SK-N-SH (cell line): Measurements from ENCODE around the gene SLC22A13. TPM values are rescaled to one million over a fixed set of nuclear protein-coding genes. Genes with fewer than 3 reads are reported as not detected.

ENCODE experiments used
- CTCF ChIA-PET: fragments of 300-600, 350-600 bp; formaldehyde crosslinking; extraction: SDS; loops from one replicate; lab custom pipeline; 2021; lab: Yijun Ruan, JAX
- POLR2A ChIA-PET: fragments of 350-600 bp; sonication (Branson Sonifier 250); formaldehyde crosslinking; extraction: SDS; loops from one replicate; lab custom pipeline; 2020; ENCODE audit warnings: antibody characterized with exemption, inconsistent platforms; lab: Yijun Ruan, JAX
- DNase-seq: peaks from one replicate; pipeline ENCODE4 v3.0.0; 2012
- H2AFZ ChIP-seq: fragments of 200-600 bp; sonication (generic); 2 replicates; pipeline ENCODE4 v1.8.1; 2016; ENCODE audit warnings: antibody characterized with exemption, mild to moderate bottlenecking, low read depth
- H3F3A ChIP-seq: fragments of 200-600 bp; sonication (generic); replicated peaks from 2 replicates; pipeline ENCODE3; 2016; ENCODE audit warnings: antibody characterized with exemption, mild to moderate bottlenecking; ENCODE audit not compliant: insufficient read depth
- H3K27ac ChIP-seq, 2 experiments: fragments of 200-500 bp in 1 of 2; fragments of 200-600 bp in 1 of 2; sonication (Bioruptor generic) in 1 of 2; sonication (generic), shearing (Covaris generic) in 1 of 2; 2 replicates each; pipeline versions ENCODE4 v1.5.1 to v1.6.1; 2014 to 2016; ENCODE audit warnings: low read depth in 2 of 2, inconsistent platforms in 1 of 2, low read length in 1 of 2, mild to moderate bottlenecking in 1 of 2, mixed read lengths in 1 of 2
- H3K27me3 ChIP-seq: fragments of 200-600 bp; sonication (generic), shearing (Covaris generic); 2 replicates; pipeline ENCODE4 v1.6.1; 2016; ENCODE audit warnings: mixed run types; ENCODE audit not compliant: insufficient read depth
- H3K36me3 ChIP-seq, 2 experiments: fragments of 200-500 bp in 1 of 2; fragments of 200-600 bp in 1 of 2; sonication (Bioruptor generic) in 1 of 2; sonication (generic) in 1 of 2; replicated peaks in 1 of 2; 2 replicates each; pipeline versions ENCODE3 to v1.5.1; 2014 to 2016; ENCODE audit warnings: low read length in 1 of 2, mild to moderate bottlenecking in 1 of 2; ENCODE audit not compliant: insufficient read depth in 2 of 2, control insufficient read depth in 1 of 2
- H3K4me1 ChIP-seq, 2 experiments: fragments of 200-500 bp in 1 of 2; fragments of 200-600 bp in 1 of 2; sonication (Bioruptor generic) in 1 of 2; sonication (generic), shearing (Covaris generic) in 1 of 2; 2 replicates each; pipeline versions ENCODE4 v1.5.1 to v1.6.1; 2014 to 2016; ENCODE audit warnings: low read depth in 1 of 2, low read length in 1 of 2, mixed run types in 1 of 2; ENCODE audit not compliant: insufficient read depth in 2 of 2, control insufficient read depth in 1 of 2
- H3K4me2 ChIP-seq: fragments of 200-600 bp; sonication (generic), shearing (Covaris generic); 2 replicates; pipeline ENCODE4 v1.6.1; 2017; ENCODE audit warnings: mixed run types
- H3K4me3 ChIP-seq, 2 experiments: fragments of 200-500 bp in 1 of 2; fragments of 200-600 bp in 1 of 2; sonication (Bioruptor generic) in 1 of 2; sonication (generic), shearing (Covaris generic) in 1 of 2; 2 replicates each; pipeline versions ENCODE4 v1.5.1 to v1.8.1; 2014 to 2016; ENCODE audit warnings: low read depth in 2 of 2, inconsistent platforms in 1 of 2, low read length in 1 of 2, mild to moderate bottlenecking in 1 of 2, mixed read lengths in 1 of 2, moderate library complexity in 1 of 2
- H3K79me2 ChIP-seq: fragments of 200-600 bp; sonication (generic); 2 replicates; pipeline ENCODE4 v1.8.1; 2017; ENCODE audit warnings: mild to moderate bottlenecking; ENCODE audit not compliant: insufficient read depth
- H3K9ac ChIP-seq: fragments of 200-600 bp; sonication (generic); 2 replicates; pipeline ENCODE4 v1.6.1; 2017; ENCODE audit warnings: mixed run types
- H3K9me2 ChIP-seq: fragments of 200-600 bp; sonication (generic); 2 replicates; pipeline ENCODE4 v1.6.1; 2017; ENCODE audit warnings: mixed run types
- H3K9me3 ChIP-seq: fragments of 200-600 bp; sonication (generic); 2 replicates; pipeline ENCODE4 v1.6.1; 2017; ENCODE audit warnings: mixed run types, mild to moderate bottlenecking, moderate library complexity
- H4K20me1 ChIP-seq: fragments of 200-600 bp; sonication (generic); 2 replicates; pipeline ENCODE4 v1.6.1; 2017; ENCODE audit warnings: mild to moderate bottlenecking, mixed run types; ENCODE audit not compliant: insufficient read depth
- CHD2 ChIP-seq: fragments of 150-350 bp; IDR thresholded peaks from 2 replicates; pipeline ENCODE4 v1.6.1; 2018; ENCODE audit warnings: low read length; ENCODE audit not compliant: partially characterized antibody
- ELF1 ChIP-seq: IDR thresholded peaks from 2 replicates; pipeline ENCODE4 v1.4.0; 2012
- EP300 ChIP-seq, 2 experiments: IDR thresholded peaks; 2 replicates each; pipeline versions ENCODE4 v1.4.0 to v1.6.1; 2012; ENCODE audit warnings: borderline replicate concordance in 1 of 2, low read depth in 1 of 2, low read length in 1 of 2
- FOSL2 ChIP-seq: IDR thresholded peaks from 2 replicates; pipeline ENCODE4 v1.4.0; 2012; ENCODE audit warnings: low read depth, mild to moderate bottlenecking, moderate library complexity, borderline replicate concordance
- FOXM1 ChIP-seq: IDR thresholded peaks from 2 replicates; pipeline ENCODE4 v1.4.0; 2012; ENCODE audit warnings: low read depth, mild to moderate bottlenecking
- GABPA ChIP-seq: IDR thresholded peaks from 2 replicates; pipeline ENCODE4 v1.4.0; 2012; ENCODE audit warnings: low read depth, mild to moderate bottlenecking
- JUND ChIP-seq: IDR thresholded peaks from 2 replicates; pipeline ENCODE4 v1.4.0; 2012
- MEF2A ChIP-seq: IDR thresholded peaks from 2 replicates; pipeline ENCODE4 v1.4.0; 2012; ENCODE audit warnings: low read depth, borderline replicate concordance
- NFIC ChIP-seq: IDR thresholded peaks from 2 replicates; pipeline ENCODE4 v1.4.0; 2012; ENCODE audit warnings: borderline replicate concordance
- NRF1 ChIP-seq: IDR thresholded peaks from 2 replicates; pipeline ENCODE4 v1.6.1; 2012; ENCODE audit warnings: low read depth, mild to moderate bottlenecking, low read length
- REST ChIP-seq: IDR thresholded peaks from 2 replicates; pipeline ENCODE4 v1.6.1; 2012; ENCODE audit warnings: mild to moderate bottlenecking, low read depth, low read length, moderate library complexity
- RXRA ChIP-seq: IDR thresholded peaks from 2 replicates; pipeline ENCODE4 v1.4.0; 2012; ENCODE audit warnings: low read depth, mild to moderate bottlenecking, borderline replicate concordance
- SMC3 ChIP-seq: IDR thresholded peaks from 2 replicates; pipeline ENCODE4 v1.6.1; 2012; ENCODE audit warnings: low read depth, low read length, improper control_type of control experiment
- TCF12 ChIP-seq: IDR thresholded peaks from 2 replicates; pipeline ENCODE4 v1.4.0; 2012
- USF1 ChIP-seq: IDR thresholded peaks from 2 replicates; pipeline ENCODE4 v1.4.0; 2012; ENCODE audit warnings: low read depth, borderline replicate concordance
- USF2 ChIP-seq: fragments of 150-350 bp; IDR thresholded peaks from 2 replicates; pipeline ENCODE4 v1.6.1; 2017; ENCODE audit warnings: antibody characterized with exemption, low read length, low read depth, borderline replicate concordance
- WGBS: methylation state at CpG from one replicate; pipeline ENCODE4 v1.1.6; 2017; ENCODE audit warnings: low lambda C conversion rate; 5-methylcytosine and 5-hydroxymethylcytosine counted together
- polyA plus RNA-seq, 3 experiments: library from polyadenylated mRNA; depleted of rRNA; stranded (reverse); fragments of >200 nt; gene quantifications; 2 replicates each; pipeline ENCODE4 v1.2.3, GENCODE V29; 2012
- TF ChIP-seq, protein P1 (sequence below): fragments of 150-350 bp; IDR thresholded peaks from 2 replicates; pipeline ENCODE4 v1.6.1; 2016; ENCODE audit warnings: mild to moderate bottlenecking, low read depth, low read length

Gene SLC22A13
- polyA plus RNA-seq, 1 of the 3 experiments (the other 2 are of a cell fraction), result 0.08 TPM

DNA sequence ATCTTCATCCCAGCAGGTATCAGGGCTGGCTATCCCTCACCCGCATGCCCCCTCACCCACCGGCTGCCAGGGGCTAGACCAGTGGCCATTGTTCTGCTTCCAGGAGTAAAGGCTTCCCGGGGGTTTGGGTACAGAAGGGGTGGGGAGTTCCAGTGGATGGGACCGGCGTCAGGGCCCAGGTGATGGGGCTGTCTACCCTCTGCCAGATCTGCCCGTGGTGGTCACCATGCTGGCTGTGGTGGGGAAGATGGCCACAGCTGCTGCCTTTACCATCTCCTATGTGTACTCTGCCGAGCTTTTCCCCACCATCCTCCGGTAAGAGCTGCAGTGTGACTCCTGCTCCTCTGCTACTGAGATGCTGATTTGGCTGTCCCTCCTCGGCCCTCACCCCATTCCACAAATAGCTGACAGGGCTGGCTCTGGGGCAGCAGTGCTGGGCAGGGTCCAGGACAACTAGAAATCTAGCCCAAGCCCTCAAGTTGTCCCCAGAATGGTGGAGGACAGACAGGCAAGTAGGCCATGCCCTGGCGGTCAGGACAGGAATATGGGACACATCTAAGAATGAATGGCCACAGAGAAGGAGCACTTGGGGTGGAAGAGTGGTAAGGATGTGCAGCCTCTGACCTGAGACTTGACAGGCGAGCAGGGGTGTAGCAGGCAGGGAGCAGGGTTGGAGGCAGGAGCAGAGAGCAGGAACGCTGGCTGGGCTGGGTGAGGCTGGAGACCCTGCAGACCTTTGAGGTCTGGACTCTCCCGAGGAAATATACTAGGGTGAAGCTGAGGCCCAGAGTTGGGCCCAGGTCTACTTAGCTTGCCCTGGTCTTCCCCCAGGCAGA lies 10.7 kb downstream of the SLC22A13 start:
- no peak for DNase-seq
- no peak overlapping the region for H3K4me2 ChIP-seq
- H3K27me3 ChIP-seq, result no peaks in the 10 kb centered on the region
- H3K4me1 ChIP-seq, result no peaks in the 10 kb centered on the region
- ChIA-PET POLR2A (no interaction called here), CTCF (no interaction called here)
- 77% methylated on average over 7 of the region's 13 CpGs for WGBS
- no peak overlapping the region for H3K4me3 ChIP-seq
- H3K9me3 ChIP-seq, result no peaks in the 10 kb centered on the region
- H3K79me2 ChIP-seq, result no peaks in the 10 kb centered on the region
- TF ChIP-seq JUND (no peak), FOSL2 (no peak), RXRA (no peak), CHD2 (no peak), GABPA (no peak), USF1 (no peak)
- no peak overlapping the region for H2AFZ ChIP-seq
- H3K36me3 ChIP-seq, result peaks cover 0 to 8% of the 10 kb centered on the region in 2 experiments
- H3K27ac ChIP-seq, result no peak overlapping the region
- no peaks in the 10 kb centered on the region for H4K20me1 ChIP-seq
- H3K9ac ChIP-seq, result no peak overlapping the region
- no peaks in the 10 kb centered on the region for H3F3A ChIP-seq
- H3K9me2 ChIP-seq, result no peaks in the 10 kb centered on the region

GRCh38 chr3:38276917-38277630 lies 11.5 kb downstream of the SLC22A13 start:
- POLR2A ChIA-PET, result no interaction called here
- Histone ChIP-seq H3K4me1 (no peaks in the 10 kb centered on the region), H3K9me2 (no peaks in the 10 kb centered on the region), H3K9ac (no peak overlapping the region), H3K9me3 (no peaks in the 10 kb centered on the region), H3K27me3 (no peaks in the 10 kb centered on the region), H3K4me2 (no peak overlapping the region), H3K4me3 (no peak overlapping the region), H3K27ac (no peak overlapping the region), H3K79me2 (no peaks in the 10 kb centered on the region), H4K20me1 (no peaks in the 10 kb centered on the region), H3F3A (no peaks in the 10 kb centered on the region), H2AFZ (no peak overlapping the region), H3K36me3 (peaks cover 0 to 8% of the 10 kb centered on the region in 2 experiments)
- DNase-seq, result no peak
- no peak for TF ChIP-seq EP300 (IDR thresholded peaks at IDR 0.05; ENCODE audit: borderline replicate concordance in 1 of 2, low read depth in 1 of 2, low read length in 1 of 2)
- TF ChIP-seq NRF1, result no peak
- TF ChIP-seq SMC3, result no peak
- no peak for TF ChIP-seq MEF2A
- TF ChIP-seq USF2, result no peak
- no peak for TF ChIP-seq JUND
- TF ChIP-seq GABPA, result no peak
- TF ChIP-seq NFIC, result no peak
- no peak for TF ChIP-seq ELF1
- TF ChIP-seq REST, result no peak
- no peak for TF ChIP-seq FOXM1
- TF ChIP-seq, protein P1, sequence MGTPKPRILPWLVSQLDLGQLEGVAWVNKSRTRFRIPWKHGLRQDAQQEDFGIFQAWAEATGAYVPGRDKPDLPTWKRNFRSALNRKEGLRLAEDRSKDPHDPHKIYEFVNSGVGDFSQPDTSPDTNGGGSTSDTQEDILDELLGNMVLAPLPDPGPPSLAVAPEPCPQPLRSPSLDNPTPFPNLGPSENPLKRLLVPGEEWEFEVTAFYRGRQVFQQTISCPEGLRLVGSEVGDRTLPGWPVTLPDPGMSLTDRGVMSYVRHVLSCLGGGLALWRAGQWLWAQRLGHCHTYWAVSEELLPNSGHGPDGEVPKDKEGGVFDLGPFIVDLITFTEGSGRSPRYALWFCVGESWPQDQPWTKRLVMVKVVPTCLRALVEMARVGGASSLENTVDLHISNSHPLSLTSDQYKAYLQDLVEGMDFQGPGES, result no peak
- TF ChIP-seq TCF12, result no peak
- WGBS, result 87% methylated on average over 4 of the region's 13 CpGs
- CTCF ChIA-PET, result no interaction called here
